ENCODE results near the gene C13orf46. TPM values are rescaled to one million over a fixed set of nuclear protein-coding genes. Genes with fewer than 3 reads are reported as not detected.

The C13orf46 gene
- total RNA-seq, 4 donors from 2014 or later = 0.17 to 0.94 (median 0.44) TPM; not detected in 1

GRCh38 chr13:113996081-113996911 lies 22.4 kb upstream of the C13orf46 start:
- TF ChIP-seq CTCF (IDR thresholded peaks at IDR 0.05; ENCODE audit: low read depth) = no peak

- TF ChIP-seq CTCF (IDR thresholded peaks at IDR 0.05; ENCODE audit: low read depth) = no peak
Measured at GRCh38 chr13:113995051-113995601, 21.2 kb upstream of the C13orf46 start.

- TF ChIP-seq CTCF (IDR thresholded peaks at IDR 0.05; ENCODE audit: low read depth) = no peak
Measured at GRCh38 chr13:113992276-113993005, 18.6 kb upstream of the C13orf46 start.

GRCh38 chr13:113991676-113992179 lies 17.9 kb upstream of the C13orf46 start:
- no peak for TF ChIP-seq CTCF (IDR thresholded peaks at IDR 0.05; ENCODE audit: low read depth)

GRCh38 chr13:113991191-113991669 lies 17.4 kb upstream of the C13orf46 start:
- TF ChIP-seq CTCF (IDR thresholded peaks at IDR 0.05; ENCODE audit: low read depth) = no peak

GRCh38 chr13:113990321-113990837 lies 16.5 kb upstream of the C13orf46 start:
- TF ChIP-seq CTCF (IDR thresholded peaks at IDR 0.05; ENCODE audit: low read depth) = no peak

Data from subcutaneous adipose tissue (tissue), 4 donors.